ENCODE measurements around the gene AXL.
"Not testable (repeated sequence)": the region's sequence is repeated elsewhere in the genome, so short reads cannot be mapped to it uniquely, and the experiment has no call there.

AXL gene

GRCh38 chr19:41228486-41228885 lies 9.5 kb downstream of the AXL start:
- DNase-seq (ENCODE audit: low read depth in 2 of 2) = no peak
- TF ChIP-seq CTCF (IDR thresholded peaks at IDR 0.05; ENCODE audit: low read depth, low read length) = no peak
- no peak overlapping the region for H3K4me3 ChIP-seq (replicated peaks in 1 of 2; ENCODE audit: low read depth in 2 of 2, low read length in 2 of 2)

GRCh38 chr19:41229338-41229737 lies 10.3 kb downstream of the AXL start:
- not testable (repeated sequence) for H3K4me3 ChIP-seq (replicated peaks in 1 of 2; ENCODE audit: low read depth in 2 of 2, low read length in 2 of 2)
- DNase-seq (ENCODE audit: low read depth in 2 of 2) = peak; percentile 19 to 70

DNA sequence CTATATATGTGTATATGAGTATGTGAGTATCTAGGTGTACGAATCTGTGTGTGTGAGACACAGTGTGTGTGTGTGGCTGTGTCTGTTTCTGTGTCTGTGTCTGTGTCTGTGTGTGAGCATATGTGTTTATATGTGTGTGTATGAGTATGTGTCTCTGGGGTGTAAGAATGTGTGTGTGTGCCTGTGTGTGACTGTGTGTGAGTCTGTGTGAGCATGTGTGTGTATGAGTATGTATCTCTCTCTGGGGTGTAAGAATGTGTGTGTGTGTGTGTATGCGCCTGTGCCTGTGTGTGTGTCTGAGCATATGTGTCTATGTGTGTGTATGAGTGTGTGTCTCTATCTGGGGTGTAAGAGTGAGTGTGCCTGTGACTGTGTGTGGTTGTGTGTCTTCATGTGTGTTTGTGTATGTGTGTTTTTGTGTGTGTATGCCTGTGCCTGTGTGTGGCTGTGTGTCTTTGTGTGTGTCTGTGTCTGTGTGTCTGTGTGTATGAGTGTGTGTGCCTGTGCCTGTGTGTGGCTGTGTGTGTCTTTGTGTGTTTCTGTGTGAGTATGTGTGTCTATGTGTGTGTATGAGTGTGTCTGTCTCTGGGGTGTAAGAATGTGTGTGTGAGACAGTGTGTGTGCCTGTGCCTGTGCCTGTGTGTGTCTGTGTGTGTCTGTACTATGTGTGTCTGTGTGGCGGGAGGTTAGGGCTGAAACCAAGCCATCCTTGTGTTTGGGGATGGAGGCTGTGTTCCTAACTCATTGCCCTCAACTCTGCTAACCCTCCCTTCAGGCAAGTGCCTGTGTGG lies 11.2 kb downstream of the AXL start:
- no peak overlapping the region for H3K4me3 ChIP-seq (replicated peaks in 1 of 2; ENCODE audit: low read depth in 2 of 2, low read length in 2 of 2)
- no peak for TF ChIP-seq CTCF (IDR thresholded peaks at IDR 0.05; ENCODE audit: low read depth, low read length)
- no peak for DNase-seq (ENCODE audit: low read depth in 2 of 2)

DNA sequence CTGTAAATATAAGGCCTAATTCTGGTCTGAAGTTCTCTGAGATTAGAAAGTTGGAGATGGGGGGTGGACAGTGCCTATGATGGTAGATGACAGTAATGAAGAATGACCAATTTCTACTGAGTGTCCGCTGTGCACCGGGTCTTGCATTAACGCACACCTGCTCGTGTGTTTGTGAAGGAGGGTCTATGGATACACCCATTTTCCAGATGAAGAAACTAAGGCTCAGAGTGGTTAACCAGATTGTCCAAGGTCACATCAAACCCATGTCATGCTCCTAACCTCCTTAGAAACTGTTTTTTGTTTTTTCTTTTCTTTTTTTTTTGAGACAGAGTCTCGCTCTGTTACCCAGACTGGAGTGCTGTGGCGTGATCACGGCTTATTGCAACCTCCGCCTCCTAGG lies 13.7 kb downstream of the AXL start:
- DNase-seq (ENCODE audit: low read depth in 2 of 2) = no peak
- H3K4me3 ChIP-seq (replicated peaks in 1 of 2; ENCODE audit: low read depth in 2 of 2, low read length in 2 of 2) = no peak overlapping the region
- TF ChIP-seq CTCF (IDR thresholded peaks at IDR 0.05; ENCODE audit: low read depth, low read length) = no peak

GRCh38 chr19:41233748-41234240 lies 14.8 kb downstream of the AXL start:
- no peak for DNase-seq (ENCODE audit: low read depth in 2 of 2)
- no peak overlapping the region for H3K4me3 ChIP-seq (replicated peaks in 1 of 2; ENCODE audit: low read depth in 2 of 2, low read length in 2 of 2)
- TF ChIP-seq CTCF (IDR thresholded peaks at IDR 0.05; ENCODE audit: low read depth, low read length) = no peak

GRCh38 chr19:41234512-41235168 lies 15.6 kb downstream of the AXL start:
- DNase-seq (ENCODE audit: low read depth in 2 of 2) = no peak

More at GRCh38 chr19:41234512-41235168, 15.6 kb downstream of the AXL start:
- H3K4me3 ChIP-seq (replicated peaks in 1 of 2; ENCODE audit: low read depth in 2 of 2, low read length in 2 of 2) = no peak overlapping the region
- no peak for TF ChIP-seq CTCF (IDR thresholded peaks at IDR 0.05; ENCODE audit: low read depth, low read length)

All from cardiac fibroblast (primary cell).